Right lobe of liver (tissue), 4 donors: ENCODE data around the gene POLE.

Experiments
- POLR2A ChIP-seq: fragments of 450-650 bp; IDR thresholded peaks from one replicate; pipeline ENCODE4 v1.6.1; 2017; ENCODE audit warnings: antibody characterized with exemption, mild to moderate bottlenecking
- TF ChIP-seq, protein P1 (sequence below), 4 donors: fragments of 200-600 bp in 3 of 4; fragments of 450-650 bp in 1 of 4; IDR thresholded peaks; one replicate each; pipeline versions ENCODE4 v1.5.1 to v1.8.0; 2016 to 2022; ENCODE audit warnings: antibody characterized with exemption in 4 of 4, mild to moderate bottlenecking in 2 of 4
- donor health status: DM: no; HTN: no; CAD: no.
- donor health status: DM: no; HTN: no; CAD: no.
- donor health status: DM: no; HTN: yes; CAD: no.

GRCh38 chr12:132620899-132621656 lies 66.1 kb downstream of the POLE start:
- TF ChIP-seq, protein P1, sequence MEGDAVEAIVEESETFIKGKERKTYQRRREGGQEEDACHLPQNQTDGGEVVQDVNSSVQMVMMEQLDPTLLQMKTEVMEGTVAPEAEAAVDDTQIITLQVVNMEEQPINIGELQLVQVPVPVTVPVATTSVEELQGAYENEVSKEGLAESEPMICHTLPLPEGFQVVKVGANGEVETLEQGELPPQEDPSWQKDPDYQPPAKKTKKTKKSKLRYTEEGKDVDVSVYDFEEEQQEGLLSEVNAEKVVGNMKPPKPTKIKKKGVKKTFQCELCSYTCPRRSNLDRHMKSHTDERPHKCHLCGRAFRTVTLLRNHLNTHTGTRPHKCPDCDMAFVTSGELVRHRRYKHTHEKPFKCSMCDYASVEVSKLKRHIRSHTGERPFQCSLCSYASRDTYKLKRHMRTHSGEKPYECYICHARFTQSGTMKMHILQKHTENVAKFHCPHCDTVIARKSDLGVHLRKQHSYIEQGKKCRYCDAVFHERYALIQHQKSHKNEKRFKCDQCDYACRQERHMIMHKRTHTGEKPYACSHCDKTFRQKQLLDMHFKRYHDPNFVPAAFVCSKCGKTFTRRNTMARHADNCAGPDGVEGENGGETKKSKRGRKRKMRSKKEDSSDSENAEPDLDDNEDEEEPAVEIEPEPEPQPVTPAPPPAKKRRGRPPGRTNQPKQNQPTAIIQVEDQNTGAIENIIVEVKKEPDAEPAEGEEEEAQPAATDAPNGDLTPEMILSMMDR (IDR thresholded peaks at IDR 0.05): no peak
- no peak for TF ChIP-seq POLR2A
